HG03064 (cell line): ENCODE results near the gene VPS11.

Experiments
- ATAC-seq: cut with Tn5 transposase; IDR thresholded peaks from one replicate; pipeline ENCODE4 v1.9.1; 2021; ENCODE audit warnings: low read depth; ENCODE audit not compliant: unreplicated experiment

The VPS11 gene

DNA sequence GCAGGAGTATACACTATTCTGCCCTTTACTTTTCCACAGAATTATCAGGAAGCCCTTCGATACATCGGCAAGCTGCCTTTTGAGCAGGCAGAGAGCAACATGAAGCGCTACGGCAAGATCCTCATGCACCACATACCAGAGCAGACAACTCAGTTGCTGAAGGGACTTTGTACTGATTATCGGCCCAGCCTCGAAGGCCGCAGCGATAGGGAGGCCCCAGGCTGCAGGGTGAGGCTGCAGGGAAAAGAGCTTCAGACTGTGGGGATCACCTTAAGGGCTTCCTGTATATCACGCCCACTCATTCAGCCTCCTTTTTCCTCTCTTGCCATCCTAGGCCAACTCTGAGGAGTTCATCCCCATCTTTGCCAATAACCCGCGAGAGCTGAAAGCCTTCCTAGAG lies 10.2 kb downstream of the VPS11 start:
- ATAC-seq = no peak

DNA sequence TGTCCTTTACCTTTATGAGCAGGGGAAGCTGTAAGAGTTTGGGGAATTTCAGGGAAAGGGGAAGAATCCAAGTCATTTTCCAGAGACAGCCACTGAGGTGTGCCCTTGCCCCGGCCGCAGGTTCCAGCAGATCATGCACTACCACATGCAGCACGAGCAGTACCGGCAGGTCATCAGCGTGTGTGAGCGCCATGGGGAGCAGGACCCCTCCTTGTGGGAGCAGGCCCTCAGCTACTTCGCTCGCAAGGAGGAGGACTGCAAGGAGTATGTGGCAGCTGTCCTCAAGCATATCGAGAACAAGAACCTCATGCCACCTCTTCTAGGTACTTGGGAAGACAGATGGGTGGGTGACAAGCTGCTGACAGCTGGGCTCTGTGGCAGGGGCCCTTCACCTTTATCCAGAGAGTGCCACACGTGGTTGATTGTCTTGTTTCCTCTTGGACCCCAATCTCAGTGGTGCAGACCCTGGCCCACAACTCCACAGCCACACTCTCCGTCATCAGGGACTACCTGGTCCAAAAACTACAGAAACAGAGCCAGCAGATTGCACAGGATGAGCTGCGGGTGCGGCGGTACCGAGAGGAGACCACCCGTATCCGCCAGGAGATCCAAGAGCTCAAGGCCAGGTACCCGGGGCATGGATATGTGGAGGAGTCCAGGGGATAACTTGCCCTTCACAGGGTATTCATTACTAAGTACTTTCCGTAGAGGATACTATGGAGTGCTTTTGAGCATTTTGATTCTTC lies 11.2 kb downstream of the VPS11 start:
- ATAC-seq = no peak

DNA sequence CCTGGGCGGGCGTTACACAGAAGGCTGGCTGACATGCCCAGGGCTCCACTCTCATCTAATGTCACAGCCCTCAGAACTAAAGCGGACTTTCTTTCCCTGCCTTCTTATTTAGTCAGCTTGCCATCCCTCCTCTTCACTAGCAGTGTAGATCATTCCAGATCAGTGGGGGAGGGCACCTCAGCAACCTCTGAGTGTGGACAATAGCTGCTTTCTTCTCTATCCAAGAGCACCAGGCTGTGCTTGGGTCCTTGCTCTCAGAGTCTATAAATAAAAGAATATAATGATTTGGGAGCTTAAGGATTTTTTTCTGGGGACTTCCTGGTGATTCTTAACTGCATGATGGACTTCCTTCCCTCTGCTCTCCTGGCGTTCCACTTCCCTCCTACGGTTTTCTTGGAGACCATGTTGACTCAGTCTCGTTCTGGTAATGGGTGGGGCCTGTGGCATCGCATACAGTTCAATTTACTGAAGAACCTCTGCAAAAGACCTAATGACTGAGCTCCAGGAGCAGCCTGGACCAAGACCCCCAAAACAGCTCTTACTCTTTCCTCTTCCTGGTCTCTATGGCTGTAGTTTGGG lies 14.2 kb downstream of the VPS11 start:
- no peak for ATAC-seq

DNA sequence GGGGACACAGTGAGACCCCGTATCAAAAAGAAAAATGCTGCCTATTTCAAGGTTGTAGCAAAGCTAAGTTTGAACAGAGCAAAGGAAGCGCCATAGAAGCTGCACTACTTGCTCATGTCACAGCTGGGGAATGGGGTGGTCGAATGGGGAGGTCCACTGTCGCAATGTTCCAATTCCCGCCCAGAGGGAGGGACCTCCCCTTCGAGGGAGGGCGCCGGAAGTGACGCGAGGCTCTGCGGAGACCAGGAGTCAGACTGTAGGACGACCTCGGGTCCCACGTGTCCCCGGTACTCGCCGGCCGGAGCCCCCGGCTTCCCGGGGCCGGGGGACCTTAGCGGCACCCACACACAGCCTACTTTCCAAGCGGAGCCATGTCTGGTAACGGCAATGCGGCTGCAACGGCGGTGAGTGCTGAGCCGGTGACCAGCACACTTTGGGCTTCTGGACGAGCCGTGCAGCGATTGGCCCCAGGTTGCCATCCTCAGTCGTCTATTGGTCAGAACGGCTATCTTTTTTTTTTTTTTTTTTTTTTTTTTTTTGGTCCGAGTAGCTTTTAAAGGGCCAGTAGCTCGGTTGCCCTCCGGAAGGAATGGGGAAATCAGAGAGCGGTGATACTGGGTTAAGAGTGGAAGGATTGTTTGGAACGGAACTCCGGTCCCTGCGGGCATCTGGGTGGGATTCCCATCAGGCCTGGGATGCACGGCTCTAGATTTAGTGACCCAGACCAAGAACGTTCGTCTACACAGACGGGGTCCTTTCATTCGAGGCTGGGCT lies 17.2 kb downstream of the VPS11 start, which contains the start of gene HMBS:
Gene HMBS, plus strand, starts transcription at position 219 of the 774 bp plus-strand sequence. Its CDS starts 153 bp downstream, at position 372.
- peak; percentile 75 for ATAC-seq

DNA sequence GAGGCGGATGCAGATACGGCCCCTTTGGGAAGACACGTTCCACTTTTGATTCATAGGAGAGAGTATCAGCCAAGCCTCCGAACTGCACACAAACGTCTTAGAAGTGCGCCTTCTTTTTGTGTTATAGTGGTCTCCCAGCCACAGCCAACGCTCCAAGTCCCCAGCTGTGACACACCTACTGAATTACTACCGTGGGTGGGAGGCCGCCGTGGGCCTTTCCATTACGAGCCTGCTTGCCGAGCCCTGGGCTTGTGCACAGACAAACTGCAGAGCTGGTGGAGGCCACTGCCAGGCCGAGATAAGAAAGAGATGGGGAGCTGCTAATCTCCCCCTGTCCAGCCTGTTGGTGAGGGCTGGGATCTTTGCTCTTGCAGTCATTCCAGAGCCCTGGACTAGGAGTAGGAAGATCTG lies 17.8 kb downstream of the VPS11 start:
- no peak for ATAC-seq

DNA sequence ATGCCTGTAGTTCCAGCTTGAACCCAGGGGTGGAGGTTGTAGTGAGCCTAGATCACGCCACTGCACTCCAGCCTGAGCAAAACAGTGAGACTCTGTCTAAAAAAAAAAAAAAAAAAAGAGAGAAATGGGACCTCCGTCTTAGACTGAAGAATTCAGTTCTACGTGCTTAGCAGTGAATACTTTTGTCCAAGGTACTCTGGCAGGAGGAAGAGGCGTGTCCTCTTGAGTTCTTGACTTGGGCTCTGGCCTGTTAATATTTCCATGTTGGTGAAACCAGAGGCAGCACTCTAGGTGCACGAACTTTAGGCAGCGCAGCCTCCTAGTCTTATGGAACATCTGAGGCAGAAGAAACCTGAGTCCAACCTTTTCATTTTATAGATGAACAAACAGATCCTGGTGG lies 19.5 kb downstream of the VPS11 start:
- no peak for ATAC-seq

DNA sequence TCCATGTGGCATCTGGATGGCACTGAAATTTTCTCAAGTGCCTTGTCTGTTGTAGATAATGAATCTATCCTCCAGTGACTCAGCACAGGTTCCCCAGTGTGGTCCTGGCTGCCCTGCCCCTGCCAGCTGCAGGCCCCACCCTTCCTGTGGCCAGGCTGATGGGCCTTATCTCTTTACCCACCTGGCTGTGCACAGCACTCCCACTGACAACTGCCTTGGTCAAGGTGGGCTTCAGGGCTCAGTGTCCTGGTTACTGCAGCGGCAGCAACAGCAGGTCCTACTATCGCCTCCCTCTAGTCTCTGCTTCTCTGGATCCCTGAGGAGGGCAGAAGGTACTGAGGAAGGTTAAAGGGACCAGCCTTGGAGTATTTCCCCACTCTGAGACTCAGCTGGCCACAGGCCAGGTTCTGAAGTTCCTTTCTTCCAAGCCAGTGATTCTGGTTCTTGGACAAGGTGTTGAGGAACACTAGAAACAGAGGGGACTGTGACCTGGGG lies 20.2 kb downstream of the VPS11 start:
- ATAC-seq = no peak

DNA sequence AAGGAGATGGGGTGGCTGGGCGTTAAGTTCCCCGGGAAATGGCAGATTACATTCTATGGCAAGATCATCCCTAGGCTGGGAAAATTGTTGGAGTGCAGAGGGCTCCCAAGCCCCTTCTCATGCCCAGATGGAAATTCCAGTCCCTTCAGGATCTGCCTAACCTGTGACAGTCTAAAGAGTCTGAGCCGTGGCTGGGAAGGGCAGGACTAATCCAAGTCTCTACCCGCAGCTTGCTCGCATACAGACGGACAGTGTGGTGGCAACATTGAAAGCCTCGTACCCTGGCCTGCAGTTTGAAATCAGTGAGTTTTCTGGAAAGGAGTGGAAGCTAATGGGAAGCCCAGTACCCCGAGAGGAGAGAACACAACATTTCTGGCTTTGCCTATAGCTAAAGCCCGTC lies 20.8 kb downstream of the VPS11 start:
- ATAC-seq = no peak

DNA sequence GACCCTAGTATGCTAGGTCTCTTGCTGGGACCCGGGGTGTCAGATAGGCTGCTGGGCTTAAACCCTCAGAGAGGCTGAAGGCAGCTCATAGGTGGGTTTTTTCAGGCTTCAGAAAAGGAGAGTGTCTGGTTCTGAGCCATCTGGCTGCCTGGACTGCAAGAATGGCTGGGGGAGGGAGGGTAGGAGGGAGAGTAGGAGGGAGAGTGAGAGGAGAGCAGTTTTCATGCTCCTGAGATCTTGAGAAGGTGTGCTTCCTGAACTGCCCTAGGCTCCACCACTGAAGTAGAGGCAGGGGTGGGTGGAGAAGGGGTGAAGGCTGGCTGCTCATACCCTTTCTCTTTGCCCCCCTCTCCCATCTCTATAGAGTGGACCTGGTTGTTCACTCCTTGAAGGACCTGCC lies 21.7 kb downstream of the VPS11 start:
- no peak for ATAC-seq

DNA sequence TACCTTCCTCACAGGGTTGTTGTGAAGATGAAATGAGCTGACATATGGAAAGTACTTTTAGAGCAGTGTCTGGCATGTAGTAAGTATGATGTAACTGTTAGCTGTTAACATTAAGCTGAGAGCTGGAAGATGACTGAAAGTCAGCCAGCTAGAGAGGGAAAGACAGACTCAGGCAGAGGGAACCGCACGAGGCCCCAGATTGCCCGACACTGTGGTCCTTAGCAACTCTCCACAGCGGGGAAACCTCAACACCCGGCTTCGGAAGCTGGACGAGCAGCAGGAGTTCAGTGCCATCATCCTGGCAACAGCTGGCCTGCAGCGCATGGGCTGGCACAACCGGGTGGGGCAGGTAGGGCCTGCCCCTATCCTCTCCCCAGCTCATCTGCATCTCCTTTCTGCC lies 23.6 kb downstream of the VPS11 start:
- ATAC-seq = no peak

DNA sequence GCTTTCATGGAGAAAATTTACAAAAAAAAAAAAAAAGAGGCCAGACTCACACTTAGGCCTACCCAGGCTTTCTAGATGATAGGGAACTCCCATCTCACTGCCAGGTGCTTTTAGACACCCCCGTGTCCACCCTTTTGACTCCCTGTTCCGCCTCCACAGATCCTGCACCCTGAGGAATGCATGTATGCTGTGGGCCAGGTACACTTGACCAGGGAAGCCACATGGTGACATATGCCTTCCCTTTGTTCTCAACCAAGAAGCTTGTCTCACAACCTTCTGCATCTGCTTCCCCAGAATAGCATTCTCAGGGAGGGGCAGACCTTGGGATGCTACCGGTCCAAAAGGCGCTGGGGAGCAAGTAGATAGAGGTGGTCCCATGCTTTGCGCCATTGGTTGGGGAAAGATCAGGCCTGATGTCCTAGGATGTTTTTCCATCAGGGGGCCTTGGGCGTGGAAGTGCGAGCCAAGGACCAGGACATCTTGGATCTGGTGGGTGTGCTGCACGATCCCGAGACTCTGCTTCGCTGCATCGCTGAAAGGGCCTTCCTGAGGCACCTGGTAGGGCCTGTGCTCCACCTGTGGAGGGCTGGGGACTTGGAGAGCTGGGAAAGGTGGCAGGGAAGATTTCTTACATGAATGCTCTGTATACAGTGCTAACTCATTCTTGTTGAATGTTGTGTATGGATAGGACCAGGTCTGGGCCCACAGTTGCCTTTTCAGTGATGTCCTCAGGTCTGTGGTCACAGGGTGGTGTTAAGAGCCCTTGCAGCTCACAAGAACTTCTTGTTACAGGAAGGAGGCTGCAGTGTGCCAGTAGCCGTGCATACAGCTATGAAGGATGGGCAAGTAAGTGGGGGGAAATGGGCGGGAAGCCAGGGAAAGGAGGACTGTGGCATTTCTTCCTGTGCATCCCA lies 24.6 kb downstream of the VPS11 start:
- no peak for ATAC-seq

DNA sequence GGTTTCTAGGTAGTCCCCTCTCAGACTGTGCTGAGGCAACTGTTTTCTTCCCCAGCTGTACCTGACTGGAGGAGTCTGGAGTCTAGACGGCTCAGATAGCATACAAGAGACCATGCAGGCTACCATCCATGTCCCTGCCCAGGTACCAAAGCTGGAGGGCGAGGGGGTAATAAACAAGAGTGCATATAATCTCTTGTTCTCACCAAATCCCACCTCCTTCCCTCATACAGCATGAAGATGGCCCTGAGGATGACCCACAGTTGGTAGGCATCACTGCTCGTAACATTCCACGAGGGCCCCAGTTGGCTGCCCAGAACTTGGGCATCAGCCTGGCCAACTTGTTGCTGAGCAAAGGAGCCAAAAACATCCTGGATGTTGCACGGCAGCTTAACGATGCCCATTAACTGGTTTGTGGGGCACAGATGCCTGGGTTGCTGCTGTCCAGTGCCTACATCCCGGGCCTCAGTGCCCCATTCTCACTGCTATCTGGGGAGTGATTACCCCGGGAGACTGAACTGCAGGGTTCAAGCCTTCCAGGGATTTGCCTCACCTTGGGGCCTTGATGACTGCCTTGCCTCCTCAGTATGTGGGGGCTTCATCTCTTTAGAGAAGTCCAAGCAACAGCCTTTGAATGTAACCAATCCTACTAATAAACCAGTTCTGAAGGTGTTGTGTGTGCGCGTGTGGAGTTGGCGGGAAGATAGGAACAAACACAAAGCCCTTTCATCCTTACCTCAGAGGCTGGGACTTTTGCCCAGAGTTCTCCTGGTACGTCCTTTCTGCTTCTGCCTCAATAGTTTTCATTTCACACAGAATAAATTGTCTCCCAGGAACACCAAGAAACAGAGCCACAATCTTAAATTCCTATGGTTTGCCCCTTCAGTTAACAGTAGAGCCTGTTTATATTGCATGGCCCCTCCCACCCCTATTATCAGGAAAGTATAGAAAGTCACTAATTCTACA lies 25.5 kb downstream of the VPS11 start:
- no peak for ATAC-seq

DNA sequence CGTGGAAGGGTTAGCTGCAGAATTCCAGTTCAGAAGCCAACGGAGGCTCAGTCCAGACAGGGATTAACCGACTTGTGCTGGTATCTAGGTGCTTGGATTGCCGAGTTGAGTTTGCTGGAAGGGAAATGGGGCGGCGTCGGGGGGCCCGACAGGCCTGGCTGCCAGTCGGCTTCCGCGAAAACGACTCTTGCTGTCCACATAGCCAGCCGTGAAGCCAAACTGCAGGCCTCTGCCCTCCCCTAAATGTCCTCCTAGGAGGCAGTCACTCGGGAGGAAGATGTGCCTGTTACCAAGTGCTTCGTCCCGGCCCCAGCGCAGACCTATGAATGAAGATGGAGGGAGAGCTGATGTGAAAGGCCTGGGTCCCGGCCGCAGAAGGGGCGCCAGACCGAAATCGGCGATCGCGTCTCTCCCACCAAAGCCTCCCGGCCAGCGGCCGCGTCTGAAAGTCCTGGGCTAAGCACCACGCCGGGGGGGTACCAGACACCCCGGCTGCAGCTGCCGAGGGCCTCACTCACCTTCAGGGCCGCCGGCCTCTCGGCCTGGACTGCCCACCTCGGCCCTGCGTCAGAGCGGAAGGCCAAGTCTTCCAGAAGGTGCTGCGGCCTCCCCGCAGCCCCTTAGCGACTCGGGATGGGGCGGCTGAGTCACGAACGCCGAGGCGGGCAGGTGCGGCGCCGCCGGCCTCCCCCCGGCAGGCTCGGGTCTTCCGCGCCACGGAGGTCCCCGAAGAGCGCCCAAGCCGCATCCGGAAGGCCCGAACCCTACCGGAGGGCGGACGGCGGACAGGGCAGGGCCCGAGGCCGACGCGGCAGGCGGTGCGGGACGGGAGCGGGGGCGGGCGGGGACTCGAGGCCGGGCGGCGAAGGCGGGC lies 26.6 kb downstream of the VPS11 start:
- ATAC-seq = peak; percentile 5

DNA sequence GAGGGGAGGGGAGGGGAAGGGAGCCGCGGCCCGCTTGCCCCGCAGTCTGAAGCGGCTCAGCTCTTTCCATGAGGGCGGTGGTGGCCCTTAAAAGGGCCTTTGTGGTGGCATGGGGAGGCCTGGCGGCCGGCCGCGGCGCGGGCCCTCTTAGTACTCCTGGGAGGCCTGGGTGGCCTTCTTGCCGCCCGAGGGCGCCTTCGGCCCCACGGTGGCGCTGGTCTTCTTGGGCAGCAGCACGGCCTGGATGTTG lies 27.1 kb downstream of the VPS11 start:
- peak; percentile 48 for ATAC-seq

DNA sequence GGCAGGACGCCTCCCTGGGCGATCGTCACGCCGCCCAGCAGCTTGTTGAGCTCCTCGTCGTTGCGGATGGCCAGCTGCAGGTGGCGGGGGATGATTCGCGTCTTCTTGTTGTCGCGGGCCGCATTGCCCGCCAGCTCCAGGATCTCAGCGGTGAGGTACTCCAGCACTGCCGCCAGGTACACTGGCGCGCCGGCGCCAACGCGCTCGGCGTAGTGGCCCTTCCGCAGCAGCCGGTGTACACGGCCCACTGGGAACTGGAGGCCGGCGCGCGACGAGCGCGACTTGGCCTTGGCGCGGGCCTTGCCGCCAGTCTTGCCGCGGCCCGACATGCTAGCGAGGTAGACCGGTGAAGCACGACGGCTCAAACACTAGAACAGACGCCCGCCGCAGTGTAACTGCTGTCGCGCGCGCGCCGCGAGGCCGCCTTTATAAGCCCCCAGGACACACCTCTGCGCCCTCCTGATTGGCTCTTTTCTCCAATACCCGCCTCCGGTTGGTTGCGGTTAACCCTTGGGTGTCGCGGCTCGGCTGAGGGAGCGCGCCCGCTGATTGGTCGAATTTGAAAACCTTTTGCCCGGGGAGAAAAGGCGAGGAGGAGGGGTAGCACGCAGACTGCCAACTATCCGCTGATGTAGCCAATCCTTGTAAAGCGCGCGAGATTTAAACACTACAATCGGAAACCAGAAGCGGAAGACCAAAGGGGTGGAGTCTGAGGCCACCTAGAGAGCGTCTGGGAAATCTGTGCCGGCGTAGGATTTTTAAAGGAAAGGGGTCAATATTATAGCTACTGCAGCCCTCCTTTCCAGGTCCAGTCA lies 27.7 kb downstream of the VPS11 start:
- peak; percentile 70 for ATAC-seq

DNA sequence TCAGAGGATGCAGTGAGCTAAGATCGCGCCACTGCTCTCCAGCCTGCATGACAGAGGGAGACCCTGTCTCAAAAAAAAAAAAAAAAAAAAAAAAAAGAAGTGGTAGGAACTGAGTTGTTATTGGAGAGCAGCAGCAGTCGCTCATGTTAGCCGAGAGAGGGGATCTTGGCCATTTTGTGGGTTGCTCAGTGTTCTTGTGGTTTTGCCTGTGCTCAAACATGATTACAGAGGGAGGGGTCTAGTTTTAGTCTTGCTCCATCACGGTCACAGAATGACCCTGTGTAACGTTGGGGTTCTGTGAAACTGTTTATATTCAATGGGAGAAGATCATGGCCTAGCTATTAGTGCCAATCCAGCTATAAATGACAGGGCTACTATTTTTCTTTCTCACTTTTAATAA lies 32.1 kb downstream of the VPS11 start:
- ATAC-seq = no peak

DNA sequence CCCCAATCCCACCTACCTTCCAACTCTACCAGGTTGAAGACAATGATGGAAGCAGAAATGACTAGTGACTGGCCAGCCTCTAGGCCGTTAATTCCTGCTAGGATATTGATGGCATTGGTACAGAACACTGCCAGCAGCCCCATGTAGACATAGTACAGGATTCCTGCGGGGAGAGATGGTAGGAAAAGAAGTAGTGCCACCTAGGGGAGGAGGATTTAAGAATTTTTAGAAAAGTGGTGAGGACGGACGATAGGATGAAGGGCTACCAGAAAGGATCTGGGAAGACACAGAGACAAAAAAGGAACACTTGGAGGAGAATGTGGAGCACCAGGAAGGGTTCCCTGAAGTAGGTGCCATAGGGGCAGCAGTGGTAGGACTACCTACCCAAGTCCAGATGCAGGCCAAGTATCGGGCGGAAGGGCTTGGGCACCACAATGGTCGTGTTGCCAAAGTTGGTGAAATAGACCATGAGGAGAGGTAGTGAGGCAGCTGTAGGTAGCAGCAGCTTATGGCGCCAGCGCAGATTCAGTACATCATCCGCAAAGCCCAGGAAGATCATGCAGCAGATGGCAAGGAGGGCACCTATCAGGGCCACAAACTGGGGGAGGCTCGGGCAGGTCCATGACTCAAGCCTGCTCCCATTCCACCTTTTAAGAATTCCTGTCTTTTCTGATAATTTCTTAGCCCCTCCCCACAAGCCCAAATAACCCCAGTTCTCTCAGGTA lies 32.8 kb downstream of the VPS11 start:
- no peak for ATAC-seq
